Suprapubic skin (tissue), 4 donors: ENCODE data around the gene EGFR. TPM values are rescaled to one million over a fixed set of nuclear protein-coding genes. Genes with fewer than 3 reads are reported as not detected.

Experiments
- DNase-seq, 2 donors: peaks; one replicate each; pipeline ENCODE4 v3.0.0-alpha.2; 2019; ENCODE audit warnings: low spot score in 2 of 2
- H3K27ac ChIP-seq: fragments of 200-600 bp; sonication (generic); one replicate; pipeline ENCODE4 v1.5.1; 2019
- H3K27me3 ChIP-seq: fragments of 200-600 bp; sonication (generic); one replicate; pipeline ENCODE4 v1.5.1; 2019
- H3K36me3 ChIP-seq: fragments of 200-600 bp; sonication (generic); one replicate; pipeline ENCODE4 v1.5.1; 2019
- H3K4me1 ChIP-seq: fragments of 200-600 bp; sonication (generic); one replicate; pipeline ENCODE4 v1.5.1; 2019
- H3K4me3 ChIP-seq: fragments of 200-600 bp; sonication (generic); one replicate; pipeline ENCODE4 v1.5.1; 2019; ENCODE audit warnings: mild to moderate bottlenecking
- H3K9me3 ChIP-seq: fragments of 200-600 bp; sonication (generic); one replicate; pipeline ENCODE4 v1.5.1; 2019
- CTCF ChIP-seq, 2 donors: fragments of 200-600 bp in 1 of 2; fragments of 450-650 bp in 1 of 2; sonication (generic) in 1 of 2; IDR thresholded peaks; one replicate each; pipeline ENCODE4 v1.5.1; 2016 to 2019; ENCODE audit warnings: antibody characterized with exemption in 2 of 2, mild to moderate bottlenecking in 1 of 2, moderate library complexity in 1 of 2
- EP300 ChIP-seq: sonication (generic); formaldehyde crosslinking; IDR thresholded peaks from one replicate; pipeline ENCODE4 v1.6.1; 2017; ENCODE audit warnings: antibody characterized with exemption
- POLR2A ChIP-seq, 2 donors: fragments of 450-650 bp; IDR thresholded peaks; one replicate each; pipeline ENCODE4 v1.6.1; 2017; ENCODE audit warnings: antibody characterized with exemption in 2 of 2, mild to moderate bottlenecking in 2 of 2, moderate library complexity in 2 of 2
- POLR2AphosphoS5 ChIP-seq, 3 donors: sonication (generic); formaldehyde crosslinking; IDR thresholded peaks; one replicate each; pipeline ENCODE4 v1.6.1; 2017; ENCODE audit warnings: antibody characterized with exemption in 3 of 3
- WGBS: methylation state at CpG from one replicate; pipeline ENCODE4 v1.1.5; 2018; 5-methylcytosine and 5-hydroxymethylcytosine counted together
- total RNA-seq, 4 donors: library from RNA; depleted of rRNA; stranded (reverse); fragments of >200 nt; gene quantifications; one replicate each; pipeline ENCODE4 v1.1.0, GENCODE V29; 2016

EGFR gene
- total RNA-seq, 4 donors from 2014 or later = 231 to 341 (median 271) TPM

- Histone ChIP-seq H3K36me3 (peaks cover 56% of the 10 kb centered on the region), H3K4me3 (no peak overlapping the region), H3K4me1 (peaks cover 17% of the 10 kb centered on the region), H3K27me3 (no peaks in the 10 kb centered on the region), H3K27ac (no peak overlapping the region), H3K9me3 (no peaks in the 10 kb centered on the region)
- WGBS = 89% methylated on average over 25 of the region's 25 CpGs
- TF ChIP-seq EP300 = no peak
- TF ChIP-seq POLR2AphosphoS5 (IDR thresholded peaks at IDR 0.05) = no peak
- no peak for DNase-seq
These were observed 125.8 kb downstream of the EGFR start for GRCh38 chr7:55144333-55145317.

- no peak overlapping the region for H3K4me3 ChIP-seq
- 81% methylated on average over 4 of the region's 4 CpGs for WGBS
- H3K9me3 ChIP-seq = no peaks in the 10 kb centered on the region
- no peak overlapping the region for H3K27ac ChIP-seq
- H3K27me3 ChIP-seq = no peaks in the 10 kb centered on the region
- H3K36me3 ChIP-seq = peaks cover 63% of the 10 kb centered on the region
- TF ChIP-seq POLR2AphosphoS5 (IDR thresholded peaks at IDR 0.05) = no peak
- peaks cover 8% of the 10 kb centered on the region for H3K4me1 ChIP-seq
- no peak for DNase-seq
These were observed 126.8 kb downstream of the EGFR start for GRCh38 chr7:55145606-55146005.

GRCh38 chr7:55147101-55147500 lies 128.3 kb downstream of the EGFR start:
- no peak overlapping the region for H3K27ac ChIP-seq
- no peak for TF ChIP-seq CTCF (IDR thresholded peaks at IDR 0.05)
- TF ChIP-seq POLR2A (IDR thresholded peaks at IDR 0.05) = no peak
- no peak for TF ChIP-seq POLR2AphosphoS5 (IDR thresholded peaks at IDR 0.05)
- no peak for TF ChIP-seq EP300
- H3K4me3 ChIP-seq = no peak overlapping the region
- WGBS = 94% methylated on average over 8 of the region's 8 CpGs
- no peak for DNase-seq
- H3K27me3 ChIP-seq = no peaks in the 10 kb centered on the region
- peaks cover 77% of the 10 kb centered on the region for H3K36me3 ChIP-seq
- H3K9me3 ChIP-seq = no peaks in the 10 kb centered on the region
- H3K4me1 ChIP-seq = no peaks in the 10 kb centered on the region

GRCh38 chr7:55147736-55148135 lies 128.9 kb downstream of the EGFR start:
- 100% methylated on average over 2 of the region's 2 CpGs for WGBS
- no peak for DNase-seq

GRCh38 chr7:55148571-55148970 lies 129.8 kb downstream of the EGFR start:
- peaks cover 82% of the 10 kb centered on the region for H3K36me3 ChIP-seq
- DNase-seq = no peak
- H3K4me1 ChIP-seq = no peaks in the 10 kb centered on the region
- H3K9me3 ChIP-seq = no peaks in the 10 kb centered on the region
- H3K4me3 ChIP-seq = no peak overlapping the region
- no peak for TF ChIP-seq CTCF (IDR thresholded peaks at IDR 0.05)
- no peak for TF ChIP-seq EP300
- no peak for TF ChIP-seq POLR2A (IDR thresholded peaks at IDR 0.05)
- TF ChIP-seq POLR2AphosphoS5 (IDR thresholded peaks at IDR 0.05) = no peak
- no peaks in the 10 kb centered on the region for H3K27me3 ChIP-seq
- WGBS = 48% methylated on average over 3 of the region's 3 CpGs
- H3K27ac ChIP-seq = no peak overlapping the region

More at GRCh38 chr7:55147736-55148135, 128.9 kb downstream of the EGFR start:
- Histone ChIP-seq H3K36me3 (peaks cover 82% of the 10 kb centered on the region), H3K27ac (no peak overlapping the region), H3K27me3 (no peaks in the 10 kb centered on the region), H3K9me3 (no peaks in the 10 kb centered on the region), H3K4me1 (no peaks in the 10 kb centered on the region), H3K4me3 (no peak overlapping the region)
- TF ChIP-seq EP300 (no peak), POLR2AphosphoS5 (IDR thresholded peaks at IDR 0.05) (no peak), POLR2A (IDR thresholded peaks at IDR 0.05) (no peak), CTCF (IDR thresholded peaks at IDR 0.05) (no peak)

DNA sequence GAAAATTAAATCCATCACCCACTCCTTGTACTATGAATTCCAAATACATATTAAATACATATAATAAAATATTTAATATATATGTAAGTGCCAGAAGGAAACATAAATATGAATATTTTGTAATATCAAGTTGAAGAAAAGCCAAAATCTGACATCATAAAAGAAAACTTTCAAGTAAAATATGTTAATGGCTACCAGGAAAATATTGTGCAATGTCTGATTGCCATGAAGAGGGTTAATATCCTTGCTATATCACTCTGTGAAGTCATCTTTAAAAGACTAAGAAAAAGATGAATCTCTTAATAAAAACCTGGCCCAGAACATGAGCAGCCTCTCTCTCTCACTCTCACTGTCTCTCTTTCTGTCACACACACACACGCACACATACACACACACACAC lies 130.2 kb downstream of the EGFR start:
- H3K4me1 ChIP-seq = no peaks in the 10 kb centered on the region
- 98% methylated on average over 1 of the region's 1 CpG for WGBS
- TF ChIP-seq EP300 (no peak), POLR2AphosphoS5 (IDR thresholded peaks at IDR 0.05) (no peak), CTCF (IDR thresholded peaks at IDR 0.05) (no peak), POLR2A (IDR thresholded peaks at IDR 0.05) (no peak)
- peaks cover 82% of the 10 kb centered on the region for H3K36me3 ChIP-seq
- no peak for DNase-seq
- H3K9me3 ChIP-seq = no peaks in the 10 kb centered on the region
- no peaks in the 10 kb centered on the region for H3K27me3 ChIP-seq
- no peak overlapping the region for H3K4me3 ChIP-seq
- H3K27ac ChIP-seq = no peak overlapping the region
